CD4-positive, alpha-beta T cell (primary cell): Measurements from ENCODE around the gene GTF2A2. TPM values are rescaled to one million over a fixed set of nuclear protein-coding genes. Genes with fewer than 3 reads are reported as not detected.

Source experiments
- ATAC-seq: fragments of 200-7000 bp; cut with Tn5 transposase; one replicate; pipeline ENCODE4 v1.10.0; 2022; ENCODE audit warnings: mild to moderate bottlenecking; ENCODE audit not compliant: poor library complexity
- CTCF ChIA-PET: fragments of 350-600 bp; sonication (Branson Sonifier 250); formaldehyde crosslinking; loops from one replicate; lab custom pipeline; 2021; ENCODE audit warnings: antibody characterized with exemption, inconsistent platforms; lab: Charles Lee
- POLR2A ChIA-PET: fragments of 350-600 bp; sonication (Branson Sonifier 250); formaldehyde crosslinking; loops from one replicate; lab custom pipeline; 2021; ENCODE audit warnings: antibody characterized with exemption, inconsistent platforms; lab: Charles Lee
- DNase-seq, 14 experiments: peaks; one replicate each; pipeline ENCODE4 v3.0.0-alpha.2; 2013 to 2020; ENCODE audit warnings: mixed read lengths in 2 of 14
- H3K27ac ChIP-seq, 2 donors: one replicate each; pipeline versions ENCODE4 v1.5.1 to v1.7.0; 2013; ENCODE audit warnings: low read length in 2 of 2, low read depth in 1 of 2, mild to moderate bottlenecking in 1 of 2
- H3K27me3 ChIP-seq, 2 experiments: 1 replicate in 1 of 2; 2 replicates in 1 of 2; pipeline versions ENCODE4 v1.6.1 to v1.7.0; 2013; ENCODE audit warnings: low read length in 2 of 2, control low read depth in 1 of 2, mild to moderate bottlenecking in 1 of 2, moderate library complexity in 1 of 2; ENCODE audit not compliant: insufficient read depth in 2 of 2, control insufficient read depth in 1 of 2
- H3K36me3 ChIP-seq: one replicate; pipeline ENCODE4 v1.6.1; 2013; ENCODE audit warnings: low read length, control low read depth; ENCODE audit not compliant: insufficient read depth
- H3K4me1 ChIP-seq: one replicate; pipeline ENCODE4 v1.6.1; 2013; ENCODE audit warnings: low read length, control low read depth; ENCODE audit not compliant: insufficient read depth
- H3K4me3 ChIP-seq: one replicate; pipeline ENCODE4 v1.5.1; 2013; ENCODE audit warnings: mild to moderate bottlenecking, low read length, moderate library complexity
- H3K9me3 ChIP-seq, 2 experiments: 1 replicate in 1 of 2; 2 replicates in 1 of 2; pipeline versions ENCODE4 v1.6.1 to v1.7.0; 2013; ENCODE audit warnings: low read length in 2 of 2, mild to moderate bottlenecking in 2 of 2, control low read depth in 1 of 2, moderate library complexity in 1 of 2; ENCODE audit not compliant: control insufficient read depth in 1 of 2, insufficient read depth in 1 of 2
- H3K27ac Mint-ChIP-seq: one replicate; pipeline ENCODE4 v1.8.0; 2020; ENCODE audit warnings: mixed read lengths
- H3K27me3 Mint-ChIP-seq: one replicate; pipeline ENCODE4 v1.8.0; 2021; ENCODE audit warnings: mixed read lengths
- H3K36me3 Mint-ChIP-seq: one replicate; pipeline ENCODE4 v1.8.0; 2021; ENCODE audit warnings: low read depth, mixed read lengths
- H3K4me1 Mint-ChIP-seq: one replicate; pipeline ENCODE4 v1.8.0; 2021; ENCODE audit warnings: low read depth, mixed read lengths
- H3K4me3 Mint-ChIP-seq: one replicate; pipeline ENCODE4 v1.8.0; 2020; ENCODE audit warnings: mild to moderate bottlenecking, mixed read lengths
- H3K9me3 Mint-ChIP-seq: one replicate; pipeline ENCODE4 v1.8.0; 2020; ENCODE audit warnings: mixed read lengths
- intact Hi-C, 2 experiments: fragments of 100-400 bp; cut with DNase I in 1 of 2; cut with micrococcal nuclease in 1 of 2; formaldehyde crosslinking; loops; one replicate each; pipeline versions ENCODE4 v1.15.1 to v1.9.0; 2023 to 2025; cut with DNase I, micrococcal nuclease
- total RNA-seq, 174 experiments: library from RNA in 2 of 174; stranded (reverse) in 2 of 174; gene quantifications; one replicate each; pipeline ENCODE4 v1.2.3 and lab custom pipeline; 2021 to 2026
- TF ChIP-seq, protein P1 (sequence below): fragments of 200-600 bp; IDR thresholded peaks from one replicate; pipeline ENCODE4 v1.8.0; 2022; ENCODE audit warnings: antibody characterized with exemption, mild to moderate bottlenecking

Gene GTF2A2
- total RNA-seq, 2 experiments from 2014 or later, result 40.3 to 44.6 TPM

DNA sequence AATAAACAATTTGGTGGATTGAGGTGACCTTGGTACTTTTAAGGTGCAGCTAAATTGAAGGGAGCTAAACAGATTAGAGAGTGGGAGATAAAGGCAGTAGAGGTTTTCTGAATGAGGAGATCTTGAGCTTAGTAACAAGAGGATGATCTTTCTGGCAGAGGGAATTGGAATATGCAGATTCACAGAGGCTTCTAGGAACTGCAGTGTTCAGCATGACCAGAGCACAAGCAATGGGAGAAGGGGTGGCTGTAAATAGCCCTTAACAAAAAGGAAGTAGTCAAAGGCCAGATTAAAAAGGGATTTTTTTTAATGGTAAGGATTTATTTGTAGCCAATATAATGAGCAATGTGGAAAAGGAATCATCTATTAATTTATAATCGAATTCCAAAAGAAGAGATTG, 37.5 kb upstream of the GTF2A2 start:
- no peaks in the 10 kb centered on the region for H3K27me3 Mint-ChIP-seq
- H3K36me3 Mint-ChIP-seq, result no peaks in the 10 kb centered on the region
- H3K4me3 Mint-ChIP-seq, result no peak overlapping the region
- intact Hi-C loops, result loop anchor here (5.0 to 10.0 kb wide), 3 partner anchors 223 to 783 kb away; partner anchors contain the start of gene ICE2 (in 1 of the 2)
- H3K36me3 ChIP-seq, result no peaks in the 10 kb centered on the region
- H3K4me1 ChIP-seq, result peaks cover 7% of the 10 kb centered on the region
- H3K27me3 ChIP-seq, result no peaks in the 10 kb centered on the region
- H3K4me3 ChIP-seq, result no peak overlapping the region
- no peak overlapping the region for H3K27ac Mint-ChIP-seq
- ATAC-seq (no peak), DNase-seq (no peak)
- H3K9me3 ChIP-seq, result no peaks in the 10 kb centered on the region
- ChIA-PET POLR2A (no interaction called here), CTCF (no interaction called here)
- TF ChIP-seq, protein P1, sequence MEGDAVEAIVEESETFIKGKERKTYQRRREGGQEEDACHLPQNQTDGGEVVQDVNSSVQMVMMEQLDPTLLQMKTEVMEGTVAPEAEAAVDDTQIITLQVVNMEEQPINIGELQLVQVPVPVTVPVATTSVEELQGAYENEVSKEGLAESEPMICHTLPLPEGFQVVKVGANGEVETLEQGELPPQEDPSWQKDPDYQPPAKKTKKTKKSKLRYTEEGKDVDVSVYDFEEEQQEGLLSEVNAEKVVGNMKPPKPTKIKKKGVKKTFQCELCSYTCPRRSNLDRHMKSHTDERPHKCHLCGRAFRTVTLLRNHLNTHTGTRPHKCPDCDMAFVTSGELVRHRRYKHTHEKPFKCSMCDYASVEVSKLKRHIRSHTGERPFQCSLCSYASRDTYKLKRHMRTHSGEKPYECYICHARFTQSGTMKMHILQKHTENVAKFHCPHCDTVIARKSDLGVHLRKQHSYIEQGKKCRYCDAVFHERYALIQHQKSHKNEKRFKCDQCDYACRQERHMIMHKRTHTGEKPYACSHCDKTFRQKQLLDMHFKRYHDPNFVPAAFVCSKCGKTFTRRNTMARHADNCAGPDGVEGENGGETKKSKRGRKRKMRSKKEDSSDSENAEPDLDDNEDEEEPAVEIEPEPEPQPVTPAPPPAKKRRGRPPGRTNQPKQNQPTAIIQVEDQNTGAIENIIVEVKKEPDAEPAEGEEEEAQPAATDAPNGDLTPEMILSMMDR, result no peak
- no peak overlapping the region for H3K27ac ChIP-seq
- peaks cover 10% of the 10 kb centered on the region for H3K4me1 Mint-ChIP-seq
- H3K9me3 Mint-ChIP-seq, result no peaks in the 10 kb centered on the region

DNA sequence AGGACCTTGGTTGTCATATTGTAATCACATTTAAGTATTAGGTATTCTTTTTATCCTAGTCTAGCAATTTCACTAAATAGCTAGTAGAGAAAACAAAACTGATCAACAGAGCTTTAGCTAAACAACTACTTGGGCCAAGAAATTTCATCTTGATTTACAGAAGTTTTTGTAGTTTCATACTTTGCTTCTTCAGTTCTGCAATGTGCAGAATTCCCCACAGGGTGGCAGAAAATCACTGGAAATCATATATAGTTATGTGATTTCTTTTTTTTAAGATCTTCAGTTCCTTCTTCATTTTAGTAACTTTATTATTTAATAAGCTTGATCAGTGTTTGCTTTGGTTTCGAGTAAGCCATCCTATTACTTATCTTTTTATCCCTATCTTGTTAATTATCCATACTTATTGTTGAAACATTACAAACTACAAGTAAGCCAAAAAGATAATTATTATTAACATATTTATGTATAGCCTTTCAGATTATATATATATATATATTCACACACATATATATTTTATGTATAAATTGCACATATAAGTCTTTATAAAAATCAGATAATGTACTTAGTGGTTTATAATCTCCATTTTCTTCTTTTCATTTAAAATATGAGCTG, 34.0 kb upstream of the GTF2A2 start:
- H3K27me3 Mint-ChIP-seq, result no peaks in the 10 kb centered on the region
- Histone ChIP-seq H3K27me3 (no peaks in the 10 kb centered on the region), H3K9me3 (no peaks in the 10 kb centered on the region), H3K4me1 (peaks cover 23% of the 10 kb centered on the region), H3K4me3 (no peak overlapping the region), H3K36me3 (peaks cover 4% of the 10 kb centered on the region), H3K27ac (no peak overlapping the region)
- H3K9me3 Mint-ChIP-seq, result no peaks in the 10 kb centered on the region
- H3K36me3 Mint-ChIP-seq, result peaks cover 24% of the 10 kb centered on the region
- peak overlapping the region; percentile 73 for H3K4me3 Mint-ChIP-seq
- peaks cover 27% of the 10 kb centered on the region for H3K4me1 Mint-ChIP-seq
- POLR2A ChIA-PET, result interaction anchor here (0.9 to 1.6 kb wide), 3 partner anchors 12 to 60 kb away, joined by 3 to 5 read pairs (median 4); partner anchors contain the start of gene GTF2A2
- ATAC-seq, result no peak
- DNase-seq, result peak in 13 of 14 experiments; percentile 8 to 76 (median 33)
- TF ChIP-seq, protein P1, result peak; percentile 79
- intact Hi-C loops, result loop anchor here (1.0 to 10.0 kb wide), 6 partner anchors 112 to 786 kb away; partner anchors contain the start of gene ICE2 (in 1 of the 2)
- CTCF ChIA-PET, result interaction anchor here (0.9 to 3.1 kb wide), 6 partner anchors 10 to 635 kb away, joined by 3 to 10 read pairs (median 6); partner anchors contain the start of gene GTF2A2
- H3K27ac Mint-ChIP-seq, result peak overlapping the region; percentile 99

DNA sequence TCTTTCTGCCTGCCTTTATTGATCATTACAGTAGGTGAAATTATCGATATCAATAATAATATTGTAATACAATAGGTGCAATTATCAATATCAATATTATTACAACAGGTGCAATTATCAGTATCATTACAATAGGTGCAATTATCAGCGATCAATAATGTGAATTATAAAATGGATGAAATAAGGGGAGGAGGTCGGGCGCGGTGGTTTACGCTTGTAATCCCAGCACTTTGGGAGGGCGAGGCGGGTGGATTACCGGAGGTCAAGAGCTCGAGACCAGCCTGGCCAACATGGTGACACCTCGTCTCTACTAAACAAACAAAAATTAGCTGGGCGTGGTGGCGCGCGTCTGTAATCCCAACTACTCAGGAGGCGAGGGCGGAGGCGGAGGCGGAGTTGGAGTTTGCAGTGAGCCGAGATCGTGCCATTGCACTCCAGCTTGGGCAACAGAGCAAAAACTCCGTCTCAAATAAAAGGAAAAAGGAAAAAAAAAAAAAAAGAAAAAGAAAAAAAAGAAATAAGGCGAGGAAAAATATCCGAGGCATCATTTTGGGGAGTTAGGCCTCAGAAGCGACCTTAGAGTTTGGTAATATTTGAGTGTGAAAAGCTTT, 32.4 kb upstream of the GTF2A2 start:
- H3K4me3 ChIP-seq, result peak overlapping the region; percentile 97
- TF ChIP-seq, protein P1, result no peak

More for the DNA sequence above, 32.4 kb upstream of the GTF2A2 start:
- Mint-ChIP-seq H3K4me3 (peak overlapping the region; percentile 95), H3K9me3 (no peaks in the 10 kb centered on the region), H3K36me3 (peaks cover 34% of the 10 kb centered on the region), H3K27me3 (no peaks in the 10 kb centered on the region), H3K27ac (peak overlapping the region; percentile 99), H3K4me1 (peaks cover 38% of the 10 kb centered on the region)
- Histone ChIP-seq H3K9me3 (no peaks in the 10 kb centered on the region), H3K27ac (peak overlapping the region; percentile 92 to 99), H3K4me1 (peaks cover 33% of the 10 kb centered on the region), H3K27me3 (no peaks in the 10 kb centered on the region), H3K36me3 (peaks cover 11% of the 10 kb centered on the region)
- ChIA-PET POLR2A (interaction anchor here (0.6 to 4.2 kb wide), 17 partner anchors 26 to 1983 kb away, joined by 3 to 68 read pairs (median 4); partner anchors contain the start of genes ANXA2, FOXB1, GTF2A2 and ICE2), CTCF (interaction anchor here (1.2 to 3.1 kb wide), 4 partner anchors 32 to 831 kb away, joined by 3 to 10 read pairs (median 4); partner anchors contain the start of gene GTF2A2)
- ATAC-seq (peak; percentile 43), DNase-seq (peak; percentile 39 to 85 (median 67))
- intact Hi-C loops, result loop anchor here (1.0 to 10.0 kb wide), 13 partner anchors 32 to 1985 kb away; partner anchors contain the start of genes GTF2A2 (in 2 of the 2), ICE2 (in 2 of the 2), ANXA2 (in 1 of the 2) and CCNB2 (in 1 of the 2)
